HG03521 (cell line): ENCODE data around the gene DKC1.
"Not testable (repeated sequence)": the region's sequence is repeated elsewhere in the genome, so short reads cannot be mapped to it uniquely, and the experiment has no call there.

Experiments used
- ATAC-seq: cut with Tn5 transposase; IDR thresholded peaks from one replicate; pipeline ENCODE4 v1.9.1; 2021; ENCODE audit warnings: mild to moderate bottlenecking, moderate library complexity; ENCODE audit not compliant: unreplicated experiment

The DKC1 gene

DNA sequence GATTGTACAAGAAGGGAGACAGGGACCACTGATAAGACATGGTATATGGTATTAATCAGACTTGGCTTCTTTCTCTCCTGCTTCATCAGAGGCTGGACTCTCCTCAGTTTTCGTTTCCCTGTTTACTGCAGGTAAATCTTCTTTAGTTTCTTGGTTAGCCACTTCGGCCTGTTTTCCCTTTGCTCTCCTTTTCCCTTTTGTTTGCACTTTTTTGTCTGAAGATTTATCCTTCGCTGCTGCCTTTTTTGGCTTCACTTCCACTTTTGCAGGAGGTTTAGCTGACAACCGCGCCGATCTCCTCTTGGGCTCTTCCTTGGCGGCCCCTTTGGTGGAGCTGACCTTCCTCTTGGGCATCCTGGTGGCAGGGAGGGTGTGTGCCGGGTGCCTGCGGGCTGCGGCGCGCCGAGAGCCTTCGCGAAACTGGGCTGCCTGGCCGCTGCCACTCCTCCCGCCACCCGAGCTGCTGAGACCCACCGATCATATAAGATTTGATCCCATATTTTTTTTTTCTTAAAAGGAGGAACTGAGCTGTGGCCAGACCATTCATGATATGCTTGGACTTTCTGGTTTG, 54.5 kb downstream of the DKC1 start:
- ATAC-seq: not testable (repeated sequence)

DNA sequence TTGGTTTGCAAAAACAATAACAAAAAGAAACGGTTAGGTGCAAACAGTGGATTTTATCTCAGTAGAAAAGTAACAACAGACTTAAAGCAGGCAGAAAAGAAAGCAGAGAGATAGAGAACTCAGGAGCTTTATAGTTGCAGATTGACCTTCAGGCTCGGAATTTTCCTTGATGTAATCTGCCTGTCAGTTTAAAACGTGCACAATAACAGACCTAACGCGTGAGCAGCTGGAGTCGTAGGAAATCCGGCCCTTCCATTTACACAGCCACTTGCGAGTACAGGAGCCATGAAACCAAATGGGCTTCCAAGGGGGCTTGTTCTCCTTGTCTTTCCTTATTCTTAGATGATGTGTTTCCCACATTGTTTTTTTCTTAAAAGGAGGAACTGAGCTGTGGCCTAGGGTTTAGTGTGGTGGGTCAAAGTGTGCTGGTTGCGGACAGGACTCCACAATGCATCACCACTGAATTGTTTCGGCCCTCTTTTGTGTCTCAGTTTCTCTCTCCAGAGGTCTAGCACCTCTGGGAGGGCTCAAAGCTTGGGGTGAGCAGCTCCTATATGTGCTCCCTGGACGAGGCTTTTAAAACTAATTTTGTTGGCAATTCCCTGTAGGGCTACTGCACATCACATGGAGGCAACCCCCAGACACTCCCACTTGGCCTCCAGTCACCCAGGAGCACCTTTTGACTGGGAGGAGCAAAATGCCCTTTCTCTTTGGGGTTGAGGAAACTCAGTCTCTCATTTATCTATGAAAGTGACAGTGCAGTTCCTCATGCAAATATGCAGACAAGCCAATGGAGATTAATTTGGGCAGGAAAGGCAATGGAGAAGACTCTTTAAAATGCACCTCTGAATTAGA, 56.5 kb downstream of the DKC1 start:
- ATAC-seq: no peak

DNA sequence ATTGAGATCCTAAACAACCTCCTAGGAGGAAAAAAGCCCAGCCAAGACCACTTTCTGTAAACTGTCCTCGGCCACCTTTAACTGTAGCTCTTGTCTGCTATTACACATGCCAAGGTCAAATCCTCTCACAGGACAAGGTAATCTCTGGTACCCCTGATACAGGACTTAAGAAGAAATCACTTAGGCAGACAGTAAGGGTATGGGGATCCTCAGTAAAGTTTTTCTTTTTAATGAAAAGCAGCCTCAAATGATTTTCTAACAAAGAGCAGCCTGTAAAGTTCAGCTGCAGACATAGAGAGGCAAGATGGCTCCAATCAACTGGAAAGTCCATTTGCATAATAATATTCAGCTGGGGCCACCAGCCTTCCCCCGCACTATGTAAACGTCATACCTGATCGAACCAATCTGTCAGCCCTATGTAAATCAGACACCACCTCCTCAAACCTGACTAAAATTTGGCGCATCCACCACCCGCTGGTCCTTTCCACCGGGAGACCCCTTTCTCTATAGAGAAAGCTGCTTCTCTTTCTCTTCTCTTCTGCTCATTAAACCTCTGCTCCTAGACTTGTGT, 57.2 kb downstream of the DKC1 start:
- ATAC-seq: no peak

DNA sequence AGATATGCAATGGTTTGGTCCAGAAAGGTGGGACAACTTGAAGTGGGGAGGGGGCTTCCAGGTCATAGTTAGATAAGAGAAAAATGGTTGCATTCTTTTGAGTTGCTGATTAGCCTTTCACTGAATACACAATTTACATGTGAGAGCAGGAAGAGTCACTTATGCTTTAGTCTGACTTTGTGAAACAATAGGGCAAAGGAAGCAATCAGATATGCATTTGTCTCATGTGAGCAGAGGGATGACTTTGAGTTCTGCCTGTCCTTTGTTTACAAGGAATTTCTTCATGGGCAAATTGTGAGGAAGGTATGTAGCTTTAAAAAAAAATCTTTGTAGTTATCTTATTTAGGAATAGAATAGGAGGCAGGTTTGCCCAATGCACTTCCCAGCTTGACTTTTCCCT, 58.9 kb downstream of the DKC1 start:
- no peak for ATAC-seq

DNA sequence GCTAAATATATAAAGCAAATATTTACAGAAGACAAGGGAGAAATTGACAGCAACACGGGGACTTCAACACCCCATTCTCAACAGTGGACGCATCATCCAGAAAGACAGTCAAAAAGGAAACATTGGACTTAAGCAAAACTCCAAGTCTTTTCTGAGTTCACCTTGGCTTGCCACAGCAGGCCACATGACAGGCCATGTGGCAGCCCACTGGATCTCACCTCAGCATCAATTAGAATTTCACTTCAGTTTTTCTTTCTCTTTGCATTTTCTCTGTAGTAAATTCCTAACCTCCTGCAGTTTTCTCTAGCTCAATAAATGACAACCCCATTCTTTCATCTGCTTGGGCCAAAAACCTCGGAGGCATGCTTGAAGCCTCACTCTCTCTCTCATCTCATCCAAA, 59.4 kb downstream of the DKC1 start:
- ATAC-seq: no peak

DNA sequence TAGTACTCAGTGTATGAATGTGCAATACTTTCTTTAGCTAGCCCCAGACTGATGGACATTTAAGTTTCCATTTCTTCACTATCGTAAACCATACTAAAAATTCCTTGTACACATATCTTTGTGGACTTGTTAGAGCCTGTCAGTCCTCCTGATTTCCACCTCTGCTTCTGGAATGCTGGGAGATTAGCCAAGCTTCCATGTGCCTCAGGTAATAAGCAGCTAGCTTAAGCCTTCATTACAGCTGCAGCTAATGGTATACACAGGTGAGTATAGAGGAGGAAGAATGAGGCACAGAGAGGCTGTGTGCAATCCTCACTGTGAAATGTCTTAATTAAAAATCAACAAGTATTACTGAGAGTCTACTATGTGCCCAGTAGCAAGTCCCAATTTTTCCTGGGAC, 62.0 kb downstream of the DKC1 start:
- no peak for ATAC-seq

DNA sequence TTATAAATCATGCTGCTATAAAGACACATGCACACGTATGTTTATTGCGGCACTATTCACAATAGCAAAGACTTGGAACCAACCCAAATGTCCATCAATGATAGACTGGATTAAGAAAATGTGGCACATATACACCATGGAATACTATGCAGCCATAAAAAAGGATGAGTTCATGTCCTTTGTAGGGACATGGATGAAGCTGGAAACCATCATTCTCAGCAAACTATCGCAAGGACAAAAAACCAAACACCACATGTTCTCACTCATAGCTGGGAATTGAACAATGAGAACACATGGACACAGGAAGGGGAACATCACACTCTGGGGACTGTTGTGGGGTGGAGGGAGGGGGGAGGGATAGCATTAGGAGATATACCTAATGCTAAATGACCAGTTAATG, 62.9 kb downstream of the DKC1 start:
- not testable (repeated sequence) for ATAC-seq
